Stimulated activated CD4-positive, alpha-beta T cell treated with anti-CD3 and anti-CD28 coated beads, TNF-alpha, amount 100 ng/mL, for 48 hours (primary cell): ENCODE data around the gene OSBP2.

Source experiments
- DNase-seq, 3 donors: peaks; one replicate each; pipeline ENCODE4 v3.0.0-alpha.2; 2020; ENCODE audit warnings: low read depth in 3 of 3

The OSBP2 gene

GRCh38 chr22:30940685-30941362 is 246.2 kb downstream of the OSBP2 start:
- peak in 1 of 3 donors; percentile 10 for DNase-seq

GRCh38 chr22:30941363-30941740 is 246.7 kb downstream of the OSBP2 start:
- no peak for DNase-seq

GRCh38 chr22:30943368-30943767 is 248.7 kb downstream of the OSBP2 start:
- DNase-seq, result no peak

- DNase-seq, result no peak
Observed at GRCh38 chr22:30944986-30945385, 250.3 kb downstream of the OSBP2 start.

GRCh38 chr22:30945653-30946052 is 251.0 kb downstream of the OSBP2 start:
- DNase-seq, result no peak

GRCh38 chr22:30946354-30946753 is 251.7 kb downstream of the OSBP2 start:
- no peak for DNase-seq

GRCh38 chr22:30947173-30947815 is 252.6 kb downstream of the OSBP2 start:
- DNase-seq, result no peak

- no peak for DNase-seq
Observed at GRCh38 chr22:30947816-30948454, 253.3 kb downstream of the OSBP2 start.

- DNase-seq, result no peak
Observed at GRCh38 chr22:30948930-30949342, 254.3 kb downstream of the OSBP2 start.

- no peak for DNase-seq
Observed at GRCh38 chr22:30949934-30950660, 255.4 kb downstream of the OSBP2 start.

GRCh38 chr22:30953206-30953605 is 258.5 kb downstream of the OSBP2 start:
- no peak for DNase-seq

- no peak for DNase-seq
Observed at GRCh38 chr22:30955153-30955552, 260.5 kb downstream of the OSBP2 start.
